OCI-LY3 (cell line): ENCODE measurements around the gene KDM5B.

Source experiments
- H2AFZ ChIP-seq: fragments of 200-600, 300-600 bp; shearing (Covaris generic); 2 replicates; pipeline ENCODE4 v1.6.0; 2014; ENCODE audit warnings: antibody characterized with exemption, low read depth, low read length
- H3K27ac ChIP-seq: fragments of 200-600, 300-600 bp; sonication (generic); 2 replicates; pipeline ENCODE4 v1.5.1; 2014; ENCODE audit warnings: mild to moderate bottlenecking, low read length, moderate library complexity, mixed read lengths
- H3K27me3 ChIP-seq: fragments of 200-600, 300-600 bp; sonication (generic); 2 replicates; pipeline ENCODE4 v1.6.1; 2014; ENCODE audit warnings: low read depth, low read length, mixed read lengths
- H3K36me3 ChIP-seq: fragments of 200-600, 300-600 bp; sonication (generic); replicated peaks from 2 replicates; pipeline ENCODE3; 2014; ENCODE audit warnings: low read depth, low read length, mixed read lengths
- H3K4me1 ChIP-seq: fragments of 300-600, 200-600 bp; sonication (generic); 2 replicates; pipeline ENCODE4 v1.6.1; 2014; ENCODE audit warnings: low read length, mixed read lengths
- H3K4me2 ChIP-seq: fragments of 200-600, 300-600 bp; sonication (generic); 2 replicates; pipeline ENCODE4 v1.6.1; 2014; ENCODE audit warnings: low read length, mixed read lengths
- H3K4me3 ChIP-seq: fragments of 300-600, 200-600 bp; sonication (generic); 2 replicates; pipeline ENCODE4 v1.5.1; 2014; ENCODE audit warnings: antibody characterized with exemption, mild to moderate bottlenecking, low read length, moderate library complexity
- H3K79me2 ChIP-seq: fragments of 300-600, 200-600 bp; shearing (Covaris generic); 2 replicates; pipeline ENCODE4 v1.6.1; 2014; ENCODE audit warnings: mild to moderate bottlenecking, low read length, mixed read lengths
- H3K9ac ChIP-seq: fragments of 300-600, 200-600 bp; shearing (Covaris generic); 2 replicates; pipeline ENCODE4 v1.6.0; 2014; ENCODE audit warnings: mild to moderate bottlenecking, low read length, moderate library complexity
- H3K9me3 ChIP-seq: fragments of 200-600, 300-600 bp; shearing (Covaris generic); 2 replicates; pipeline ENCODE4 v1.6.1; 2014; ENCODE audit warnings: low read length, mixed read lengths; ENCODE audit not compliant: insufficient read depth
- H4K20me1 ChIP-seq: fragments of 200-600, 300-600 bp; sonication (generic); 2 replicates; pipeline ENCODE4 v1.6.1; 2016; ENCODE audit warnings: low read length, mixed read lengths; ENCODE audit not compliant: insufficient read depth
- EZH2phosphoT487 ChIP-seq: fragments of 200-600 bp; shearing (Covaris generic); IDR thresholded peaks from 2 replicates; pipeline ENCODE4 v1.6.1; 2018; ENCODE audit warnings: antibody characterized with exemption, mixed run types, low read depth
- TF ChIP-seq, protein P1 (sequence below): fragments of 200-600, 300-600 bp; sonication (generic); IDR thresholded peaks from 2 replicates; pipeline ENCODE4 v1.5.1; 2014; ENCODE audit warnings: antibody characterized with exemption, low read length, low read depth

Gene KDM5B

DNA sequence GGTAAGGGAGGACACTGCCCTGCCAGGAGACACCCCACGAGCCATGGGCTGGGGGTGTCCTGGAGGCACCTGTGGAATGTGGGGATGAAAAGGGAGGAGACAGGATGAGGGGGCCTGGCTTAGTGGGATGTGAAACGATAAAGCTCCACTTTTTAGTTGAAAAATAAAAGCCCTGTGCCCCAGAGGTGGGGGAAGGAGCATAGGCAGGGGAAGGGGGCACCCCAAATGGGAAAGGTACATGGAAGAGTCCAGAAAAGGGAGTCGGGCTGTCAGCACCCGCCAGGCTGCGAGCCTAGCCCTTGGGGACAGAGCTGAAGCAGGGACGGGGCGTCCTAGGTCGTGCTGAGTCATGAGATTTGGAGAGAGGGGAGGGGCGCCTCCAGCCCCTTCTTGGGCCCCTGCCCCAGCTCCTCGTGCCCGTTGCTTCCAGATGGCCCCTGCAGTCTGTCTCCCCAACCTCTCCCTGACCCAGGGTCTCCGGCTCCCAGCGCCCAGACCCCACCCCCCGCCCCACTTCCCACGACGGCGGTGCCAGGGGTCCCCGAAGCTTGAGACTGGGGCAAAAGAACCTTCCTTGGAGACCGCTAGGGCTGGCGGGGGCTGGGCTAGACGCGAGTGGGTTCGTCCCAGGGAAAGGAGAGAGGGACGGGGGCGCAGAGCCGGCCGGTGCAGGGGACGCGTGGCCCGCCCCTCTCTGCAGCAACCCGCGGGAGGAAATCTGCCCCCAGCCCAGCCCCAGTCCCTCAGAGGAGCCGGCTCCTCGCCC lies 98.8 kb downstream of the KDM5B start:
- Histone ChIP-seq H3K4me2 (no peak overlapping the region), H3K4me3 (no peak overlapping the region), H3K79me2 (no peaks in the 10 kb centered on the region), H3K9ac (no peak overlapping the region), H3K27me3 (peaks cover 56% of the 10 kb centered on the region), H4K20me1 (peaks cover 4% of the 10 kb centered on the region), H3K4me1 (no peaks in the 10 kb centered on the region), H2AFZ (no peak overlapping the region), H3K9me3 (no peaks in the 10 kb centered on the region), H3K36me3 (no peaks in the 10 kb centered on the region), H3K27ac (no peak overlapping the region)
- TF ChIP-seq, protein P1, sequence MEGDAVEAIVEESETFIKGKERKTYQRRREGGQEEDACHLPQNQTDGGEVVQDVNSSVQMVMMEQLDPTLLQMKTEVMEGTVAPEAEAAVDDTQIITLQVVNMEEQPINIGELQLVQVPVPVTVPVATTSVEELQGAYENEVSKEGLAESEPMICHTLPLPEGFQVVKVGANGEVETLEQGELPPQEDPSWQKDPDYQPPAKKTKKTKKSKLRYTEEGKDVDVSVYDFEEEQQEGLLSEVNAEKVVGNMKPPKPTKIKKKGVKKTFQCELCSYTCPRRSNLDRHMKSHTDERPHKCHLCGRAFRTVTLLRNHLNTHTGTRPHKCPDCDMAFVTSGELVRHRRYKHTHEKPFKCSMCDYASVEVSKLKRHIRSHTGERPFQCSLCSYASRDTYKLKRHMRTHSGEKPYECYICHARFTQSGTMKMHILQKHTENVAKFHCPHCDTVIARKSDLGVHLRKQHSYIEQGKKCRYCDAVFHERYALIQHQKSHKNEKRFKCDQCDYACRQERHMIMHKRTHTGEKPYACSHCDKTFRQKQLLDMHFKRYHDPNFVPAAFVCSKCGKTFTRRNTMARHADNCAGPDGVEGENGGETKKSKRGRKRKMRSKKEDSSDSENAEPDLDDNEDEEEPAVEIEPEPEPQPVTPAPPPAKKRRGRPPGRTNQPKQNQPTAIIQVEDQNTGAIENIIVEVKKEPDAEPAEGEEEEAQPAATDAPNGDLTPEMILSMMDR = no peak
- TF ChIP-seq EZH2phosphoT487 = no peak

DNA sequence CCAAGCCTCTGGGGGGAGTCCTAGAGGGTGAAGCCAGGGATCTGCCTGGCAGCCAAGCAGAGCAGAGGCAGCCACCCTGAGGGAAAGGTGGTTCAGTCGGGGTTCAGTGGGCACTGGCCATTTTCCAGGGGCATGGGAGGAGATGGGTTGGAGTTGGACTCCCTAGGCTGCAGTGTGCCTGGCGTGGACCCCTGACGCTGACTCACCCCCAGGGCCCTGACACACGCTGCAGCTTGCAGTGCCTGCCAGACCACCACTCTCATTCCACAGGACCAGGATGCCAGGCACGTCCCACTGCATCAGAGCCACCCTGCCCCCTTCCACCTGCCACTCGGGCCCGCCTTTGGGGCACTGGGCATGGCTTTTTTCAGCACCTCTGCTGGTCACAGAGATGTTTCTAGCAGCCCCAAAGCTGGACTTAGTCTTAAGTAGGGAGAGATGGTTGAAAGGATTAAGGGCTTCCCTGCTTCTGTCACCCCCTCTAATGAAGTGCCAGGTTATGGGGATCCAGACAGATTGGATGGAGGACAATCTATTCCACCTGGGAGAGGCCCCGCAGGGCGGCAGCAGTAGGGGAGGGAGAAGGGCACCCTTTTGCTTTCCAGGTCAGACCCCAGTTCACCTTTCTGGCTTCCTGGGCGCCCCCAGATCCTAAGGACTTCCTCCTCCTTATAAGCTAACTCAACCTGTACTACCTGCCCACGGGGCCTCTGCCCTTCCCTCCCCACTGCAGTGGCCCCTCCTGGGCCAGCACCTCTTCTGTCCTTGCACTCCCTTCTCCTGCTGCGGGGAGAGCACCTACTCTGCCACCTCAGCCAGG lies 99.6 kb downstream of the KDM5B start:
- Histone ChIP-seq H2AFZ (no peak overlapping the region), H3K4me3 (no peak overlapping the region), H3K27me3 (peaks cover 64% of the 10 kb centered on the region)

DNA sequence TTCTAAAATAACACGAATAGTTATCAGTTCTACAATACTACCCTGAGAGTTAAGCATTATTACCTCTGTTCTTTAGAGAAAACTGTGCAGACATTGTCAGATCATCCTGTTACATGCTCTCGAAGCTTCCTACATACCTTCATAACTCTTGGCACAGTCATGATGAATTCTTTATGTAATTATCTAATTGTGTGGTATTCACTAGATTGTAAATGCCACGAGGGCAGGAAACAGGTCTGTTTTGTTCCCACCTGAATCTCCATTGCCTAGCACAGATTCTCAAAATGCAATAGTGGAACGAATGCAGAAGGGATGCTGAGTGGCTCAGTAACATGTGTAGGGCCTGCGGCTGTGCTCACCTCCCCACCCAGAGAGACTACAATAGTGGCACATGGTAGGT lies 101.4 kb downstream of the KDM5B start:
- no peaks in the 10 kb centered on the region for H3K4me1 ChIP-seq
- no peaks in the 10 kb centered on the region for H3K36me3 ChIP-seq
- TF ChIP-seq, protein P1 = no peak
- no peaks in the 10 kb centered on the region for H3K79me2 ChIP-seq
- no peak overlapping the region for H3K4me3 ChIP-seq
- H3K9ac ChIP-seq = no peak overlapping the region
- peaks cover 73% of the 10 kb centered on the region for H3K27me3 ChIP-seq
- H3K4me2 ChIP-seq = no peak overlapping the region
- peaks cover 4% of the 10 kb centered on the region for H4K20me1 ChIP-seq
- H2AFZ ChIP-seq = no peak overlapping the region
- no peaks in the 10 kb centered on the region for H3K9me3 ChIP-seq
- H3K27ac ChIP-seq = no peak overlapping the region

More for the DNA sequence above, 99.6 kb downstream of the KDM5B start:
- H3K79me2 ChIP-seq = no peaks in the 10 kb centered on the region
- peaks cover 4% of the 10 kb centered on the region for H4K20me1 ChIP-seq
- no peak overlapping the region for H3K9ac ChIP-seq
- no peak for TF ChIP-seq EZH2phosphoT487
- TF ChIP-seq, protein P1 = no peak
- no peak overlapping the region for H3K4me2 ChIP-seq
- no peak overlapping the region for H3K27ac ChIP-seq
- H3K9me3 ChIP-seq = no peaks in the 10 kb centered on the region
- H3K4me1 ChIP-seq = no peaks in the 10 kb centered on the region
- H3K36me3 ChIP-seq = no peaks in the 10 kb centered on the region

DNA sequence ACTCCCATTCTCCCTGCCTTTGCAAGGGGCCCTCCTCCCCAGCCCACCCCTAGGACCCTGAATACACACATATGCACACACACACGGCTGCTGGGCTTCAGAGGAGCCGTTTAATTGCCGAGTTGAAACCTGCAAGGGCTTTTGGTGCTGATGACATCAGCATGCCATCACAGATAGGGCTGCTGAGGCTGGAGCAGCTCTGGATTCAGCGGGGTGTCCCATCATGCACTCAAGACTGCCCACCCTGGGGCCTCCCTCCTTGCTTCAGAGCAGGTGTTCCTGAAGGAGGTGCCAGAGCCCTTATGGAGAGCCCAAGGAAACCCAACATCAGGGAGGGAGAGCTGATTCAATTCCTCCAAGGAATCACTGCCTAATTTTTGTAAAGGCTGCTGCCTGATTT lies 103.6 kb downstream of the KDM5B start:
- Histone ChIP-seq H2AFZ (no peak overlapping the region), H3K27ac (no peak overlapping the region), H3K27me3 (peaks cover 91% of the 10 kb centered on the region), H3K4me1 (no peaks in the 10 kb centered on the region), H3K4me2 (no peak overlapping the region), H4K20me1 (peaks cover 7% of the 10 kb centered on the region), H3K4me3 (no peak overlapping the region), H3K79me2 (no peaks in the 10 kb centered on the region), H3K9me3 (no peaks in the 10 kb centered on the region), H3K36me3 (no peaks in the 10 kb centered on the region), H3K9ac (no peak overlapping the region)
- TF ChIP-seq, protein P1 = no peak
- no peak for TF ChIP-seq EZH2phosphoT487
